Fibroblast of mammary gland (primary cell): ENCODE data around the gene IL2RA.
A peak's percentile ranks its signal among the peaks of the same experiment; 100 is the strongest.

Experiments used
- DNase-seq: peaks from one replicate; pipeline ENCODE4 v3.0.0-alpha.2; 2010; ENCODE audit warnings: low read depth
- H3K4me3 ChIP-seq: 2 replicates; pipeline ENCODE4 v1.5.1; 2011; ENCODE audit warnings: low read depth, mild to moderate bottlenecking, low read length, moderate library complexity; ENCODE audit not compliant: control insufficient read depth
- CTCF ChIP-seq: conservative IDR thresholded peaks from 2 replicates; pipeline ENCODE4 v1.5.1; 2011; ENCODE audit warnings: low read depth, low read length, inconsistent platforms; ENCODE audit not compliant: control insufficient read depth, insufficient read depth

IL2RA gene

GRCh38 chr10:6082496-6083395 is 20.6 kb upstream of the IL2RA start:
- no peak for TF ChIP-seq CTCF
- H3K4me3 ChIP-seq = no peak overlapping the region
- no peak for DNase-seq

GRCh38 chr10:6080417-6080973 is 18.3 kb upstream of the IL2RA start:
- DNase-seq = no peak
- H3K4me3 ChIP-seq = no peak overlapping the region
- no peak for TF ChIP-seq CTCF

- TF ChIP-seq CTCF = no peak
- no peak for DNase-seq
- no peak overlapping the region for H3K4me3 ChIP-seq
Measured at GRCh38 chr10:6079044-6079443, 16.9 kb upstream of the IL2RA start.

GRCh38 chr10:6077071-6077675 is 15.0 kb upstream of the IL2RA start:
- TF ChIP-seq CTCF = no peak
- no peak overlapping the region for H3K4me3 ChIP-seq
- DNase-seq = no peak

- no peak for TF ChIP-seq CTCF
- peak; percentile 87 for DNase-seq
- peak overlapping the region; percentile 6 for H3K4me3 ChIP-seq
Measured at GRCh38 chr10:6074489-6075301, 12.5 kb upstream of the IL2RA start.

GRCh38 chr10:6072215-6072934 is 10.2 kb upstream of the IL2RA start:
- H3K4me3 ChIP-seq = no peak overlapping the region
- DNase-seq = no peak
- TF ChIP-seq CTCF = no peak
